GM12875 (cell line): ENCODE measurements around the gene CCDC51.

ENCODE experiments used
- H3K4me3 ChIP-seq: one replicate; pipeline ENCODE4 v1.5.1; 2011; ENCODE audit warnings: low read depth, low read length, control low read depth
- TF ChIP-seq, protein P1 (sequence below): IDR thresholded peaks from 2 replicates; pipeline ENCODE4 v1.5.1; 2011; ENCODE audit warnings: low read depth, mild to moderate bottlenecking, control low read depth, inconsistent platforms, low read length, moderate library complexity, borderline replicate concordance; ENCODE audit not compliant: insufficient read depth

Gene CCDC51

GRCh38 chr3:48418651-48419050 is 21.3 kb downstream of the CCDC51 start:
- no peak overlapping the region for H3K4me3 ChIP-seq
- TF ChIP-seq, protein P1, sequence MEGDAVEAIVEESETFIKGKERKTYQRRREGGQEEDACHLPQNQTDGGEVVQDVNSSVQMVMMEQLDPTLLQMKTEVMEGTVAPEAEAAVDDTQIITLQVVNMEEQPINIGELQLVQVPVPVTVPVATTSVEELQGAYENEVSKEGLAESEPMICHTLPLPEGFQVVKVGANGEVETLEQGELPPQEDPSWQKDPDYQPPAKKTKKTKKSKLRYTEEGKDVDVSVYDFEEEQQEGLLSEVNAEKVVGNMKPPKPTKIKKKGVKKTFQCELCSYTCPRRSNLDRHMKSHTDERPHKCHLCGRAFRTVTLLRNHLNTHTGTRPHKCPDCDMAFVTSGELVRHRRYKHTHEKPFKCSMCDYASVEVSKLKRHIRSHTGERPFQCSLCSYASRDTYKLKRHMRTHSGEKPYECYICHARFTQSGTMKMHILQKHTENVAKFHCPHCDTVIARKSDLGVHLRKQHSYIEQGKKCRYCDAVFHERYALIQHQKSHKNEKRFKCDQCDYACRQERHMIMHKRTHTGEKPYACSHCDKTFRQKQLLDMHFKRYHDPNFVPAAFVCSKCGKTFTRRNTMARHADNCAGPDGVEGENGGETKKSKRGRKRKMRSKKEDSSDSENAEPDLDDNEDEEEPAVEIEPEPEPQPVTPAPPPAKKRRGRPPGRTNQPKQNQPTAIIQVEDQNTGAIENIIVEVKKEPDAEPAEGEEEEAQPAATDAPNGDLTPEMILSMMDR = no peak

- TF ChIP-seq, protein P1 = no peak
- H3K4me3 ChIP-seq = no peak overlapping the region
These were observed 21.8 kb downstream of the CCDC51 start for GRCh38 chr3:48418140-48418539.

GRCh38 chr3:48417529-48418108 is 22.3 kb downstream of the CCDC51 start:
- TF ChIP-seq, protein P1 = no peak

DNA sequence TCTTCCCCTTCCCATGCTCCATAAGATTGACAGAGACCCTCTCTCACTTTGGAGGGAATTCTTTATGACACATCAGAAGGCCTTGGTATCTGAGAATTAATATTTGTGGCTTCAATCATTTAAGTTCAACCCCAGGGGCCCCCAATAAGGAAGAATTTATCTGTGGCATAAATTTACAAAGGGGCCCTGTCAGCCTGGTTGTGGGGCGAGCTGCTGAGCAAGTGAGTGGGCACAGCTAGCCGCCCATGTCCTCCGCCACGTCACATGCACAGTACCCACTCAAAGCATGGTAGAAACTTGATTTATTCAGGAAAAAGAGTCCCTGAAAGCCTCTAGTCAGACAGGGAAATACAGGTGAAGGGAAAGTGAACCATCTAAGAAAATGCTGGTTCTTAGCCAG is 23.4 kb downstream of the CCDC51 start:
- H3K4me3 ChIP-seq = no peak overlapping the region
- TF ChIP-seq, protein P1 = no peak

More at GRCh38 chr3:48417529-48418108, 22.3 kb downstream of the CCDC51 start:
- no peak overlapping the region for H3K4me3 ChIP-seq

DNA sequence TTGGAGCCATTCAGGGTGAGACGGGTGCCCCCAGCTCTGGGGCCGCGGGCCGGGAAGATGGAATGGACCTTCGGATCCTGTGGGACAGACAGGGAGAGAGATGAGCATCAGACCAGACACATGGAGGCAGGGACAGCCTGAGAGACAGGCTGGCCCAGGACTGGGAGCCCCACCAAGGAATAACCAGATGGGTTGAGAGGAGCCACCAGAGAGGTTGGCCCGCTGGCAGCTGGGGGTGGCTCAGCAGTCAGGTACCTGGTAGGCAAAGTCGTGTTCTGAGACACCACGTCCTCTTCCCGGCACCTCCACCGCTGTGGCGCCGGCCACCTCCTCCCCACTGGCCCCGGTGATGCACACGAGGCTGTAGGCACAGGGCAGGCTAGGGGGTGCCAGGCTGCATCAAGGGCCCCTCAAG is 23.8 kb downstream of the CCDC51 start:
- TF ChIP-seq, protein P1 = no peak

GRCh38 chr3:48415251-48415953 is 24.5 kb downstream of the CCDC51 start:
- TF ChIP-seq, protein P1 = 0 out of 2 replicates have a peak, but pooled peaks have one; percentile 8

More for the DNA sequence above, 23.8 kb downstream of the CCDC51 start:
- no peak overlapping the region for H3K4me3 ChIP-seq

More at GRCh38 chr3:48415251-48415953, 24.5 kb downstream of the CCDC51 start:
- H3K4me3 ChIP-seq = no peak overlapping the region
